OCI-LY7 (cell line): Measurements from ENCODE around the gene LARGE1. TPM values are rescaled to one million over a fixed set of nuclear protein-coding genes. Genes with fewer than 3 reads are reported as not detected.

Source experiments
- BruUV-seq: library from RNA; stranded (reverse); fragments of 400-500 nt; replicated peaks from 2 replicates; lab custom pipeline; 2021; lab: Mats Ljungman, UMichigan
- CTCF ChIA-PET: fragments of 300-600 bp; sonication (Branson Sonifier 250); formaldehyde crosslinking; loops from one replicate; lab custom pipeline; 2022; ENCODE audit warnings: antibody characterized with exemption; ENCODE audit not compliant: unreplicated experiment; lab: Charles Lee
- POLR2A ChIA-PET: fragments of 300-600 bp; sonication (Branson Sonifier 250); formaldehyde crosslinking; loops from one replicate; lab custom pipeline; 2022; ENCODE audit warnings: antibody characterized with exemption; lab: Charles Lee
- DNase-seq: peaks from one replicate; pipeline ENCODE4 v3.0.0-alpha.2; 2015; ENCODE audit warnings: low spot score
- H2AFZ ChIP-seq: fragments of 200-600 bp; sonication (generic), shearing (Covaris generic); 2 replicates; pipeline ENCODE4 v1.6.1; 2014; ENCODE audit warnings: mild to moderate bottlenecking, antibody characterized with exemption, low read length, moderate library complexity
- H3K27ac ChIP-seq: fragments of 200-600 bp; sonication (generic); 2 replicates; pipeline ENCODE4 v1.5.1; 2014; ENCODE audit warnings: mixed run types, low read depth, mild to moderate bottlenecking, moderate library complexity, low read length, inconsistent platforms; ENCODE audit not compliant: poor library complexity, severe bottlenecking
- H3K36me3 ChIP-seq: fragments of 200-600 bp; sonication (generic); 2 replicates; pipeline ENCODE4 v1.6.1; 2014; ENCODE audit warnings: mild to moderate bottlenecking, antibody characterized with exemption, low read length, moderate library complexity, mixed read lengths; ENCODE audit not compliant: insufficient read depth
- H3K4me1 ChIP-seq: fragments of 200-600 bp; sonication (generic); 2 replicates; pipeline ENCODE4 v1.5.1; 2014; ENCODE audit warnings: mild to moderate bottlenecking, low read length; ENCODE audit not compliant: insufficient read depth, poor library complexity, severe bottlenecking
- H3K4me2 ChIP-seq: fragments of 200-600 bp; sonication (generic); 2 replicates; pipeline ENCODE4 v1.6.1; 2014; ENCODE audit warnings: mild to moderate bottlenecking, low read length
- H3K4me3 ChIP-seq: fragments of 200-600 bp; sonication (generic); 2 replicates; pipeline ENCODE4 v1.5.1; 2014; ENCODE audit warnings: mild to moderate bottlenecking, low read depth, low read length; ENCODE audit not compliant: poor library complexity, severe bottlenecking
- H3K79me2 ChIP-seq: fragments of 200-600 bp; sonication (generic); 2 replicates; pipeline ENCODE4 v1.6.1; 2016; ENCODE audit warnings: low read depth, mild to moderate bottlenecking, low read length, moderate library complexity, mixed read lengths; ENCODE audit not compliant: insufficient read depth
- H3K9me2 ChIP-seq: fragments of 200-600 bp; sonication (generic); 2 replicates; pipeline ENCODE4 v1.6.1; 2016; ENCODE audit warnings: mild to moderate bottlenecking, low read length, mixed read lengths; ENCODE audit not compliant: insufficient read depth
- H3K9me3 ChIP-seq: fragments of 200-600 bp; sonication (generic); 2 replicates; pipeline ENCODE4 v1.6.1; 2014; ENCODE audit warnings: mild to moderate bottlenecking, mixed run types, low read length, mixed read lengths
- H4K20me1 ChIP-seq: fragments of 200-600 bp; sonication (generic); 2 replicates; pipeline ENCODE4 v1.6.1; 2014; ENCODE audit warnings: mild to moderate bottlenecking, antibody characterized with exemption, low read length, moderate library complexity, mixed read lengths; ENCODE audit not compliant: insufficient read depth
- EZH2phosphoT487 ChIP-seq: fragments of 200-600 bp; sonication (generic); IDR thresholded peaks from 2 replicates; pipeline ENCODE4 v1.6.1; 2018; ENCODE audit warnings: low read depth, borderline replicate concordance, mild to moderate bottlenecking, mixed run types, antibody characterized with exemption, low read length, moderate library complexity, mixed read lengths
- intact Hi-C: fragments of 100-400 bp; cut with micrococcal nuclease; formaldehyde crosslinking; loops from one replicate; pipeline ENCODE4 v1.10.0; 2022; ENCODE audit not compliant: unreplicated experiment
- total RNA-seq, 2 experiments: library from RNA; depleted of rRNA in 1 of 2; stranded (reverse); fragments of >200 nt in 1 of 2; shearing (Covaris generic) in 1 of 2; gene quantifications; 2 replicates each; pipeline ENCODE4 v1.2.3, GENCODE V29; 2014 to 2022
- TF ChIP-seq, protein P1 (sequence below): fragments of 200-600 bp; sonication (generic); conservative IDR thresholded peaks from 2 replicates; pipeline ENCODE4 v1.5.1; 2014; ENCODE audit warnings: mild to moderate bottlenecking, antibody characterized with exemption, low read length, moderate library complexity, mixed read lengths

LARGE1 gene
- total RNA-seq, 2 experiments from 2014 or later, result 31.5 to 31.9 TPM

DNA sequence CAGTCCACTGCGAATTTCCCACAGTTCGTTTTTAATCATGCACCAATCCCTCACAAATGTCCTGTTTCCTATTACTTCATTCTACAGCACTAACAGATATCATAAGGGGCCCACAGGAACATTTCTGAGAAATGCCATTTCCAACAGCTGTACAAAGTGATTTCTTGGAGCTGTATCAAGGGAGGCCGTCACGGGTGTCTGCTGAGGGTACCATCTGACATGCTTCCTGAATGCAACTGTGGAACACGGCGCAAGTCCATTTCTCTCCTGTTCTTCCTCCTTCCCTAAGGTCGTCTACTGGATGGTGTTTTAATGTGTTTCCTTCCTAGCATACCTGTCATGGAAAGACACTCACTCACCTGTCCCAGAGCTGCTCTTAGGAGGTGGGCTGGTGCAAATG lies 320.7 kb downstream of the LARGE1 start:
- H3K4me3 ChIP-seq, result no peak overlapping the region
- H2AFZ ChIP-seq, result no peak overlapping the region
- no TSS peak for BruUV-seq
- H4K20me1 ChIP-seq, result no peaks in the 10 kb centered on the region
- CTCF ChIA-PET, result interaction anchor here (0.6 kb wide), 1 partner anchor 11 kb away, joined by 3 read pairs; no protein-coding TSS in a partner anchor
- POLR2A ChIA-PET, result no interaction called here
- no peaks in the 10 kb centered on the region for H3K36me3 ChIP-seq
- H3K9me2 ChIP-seq, result no peaks in the 10 kb centered on the region
- no peak for TF ChIP-seq EZH2phosphoT487
- TF ChIP-seq, protein P1, sequence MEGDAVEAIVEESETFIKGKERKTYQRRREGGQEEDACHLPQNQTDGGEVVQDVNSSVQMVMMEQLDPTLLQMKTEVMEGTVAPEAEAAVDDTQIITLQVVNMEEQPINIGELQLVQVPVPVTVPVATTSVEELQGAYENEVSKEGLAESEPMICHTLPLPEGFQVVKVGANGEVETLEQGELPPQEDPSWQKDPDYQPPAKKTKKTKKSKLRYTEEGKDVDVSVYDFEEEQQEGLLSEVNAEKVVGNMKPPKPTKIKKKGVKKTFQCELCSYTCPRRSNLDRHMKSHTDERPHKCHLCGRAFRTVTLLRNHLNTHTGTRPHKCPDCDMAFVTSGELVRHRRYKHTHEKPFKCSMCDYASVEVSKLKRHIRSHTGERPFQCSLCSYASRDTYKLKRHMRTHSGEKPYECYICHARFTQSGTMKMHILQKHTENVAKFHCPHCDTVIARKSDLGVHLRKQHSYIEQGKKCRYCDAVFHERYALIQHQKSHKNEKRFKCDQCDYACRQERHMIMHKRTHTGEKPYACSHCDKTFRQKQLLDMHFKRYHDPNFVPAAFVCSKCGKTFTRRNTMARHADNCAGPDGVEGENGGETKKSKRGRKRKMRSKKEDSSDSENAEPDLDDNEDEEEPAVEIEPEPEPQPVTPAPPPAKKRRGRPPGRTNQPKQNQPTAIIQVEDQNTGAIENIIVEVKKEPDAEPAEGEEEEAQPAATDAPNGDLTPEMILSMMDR, result no peak
- no peaks in the 10 kb centered on the region for H3K79me2 ChIP-seq
- no peaks in the 10 kb centered on the region for H3K9me3 ChIP-seq
- no peak overlapping the region for H3K4me2 ChIP-seq
- intact Hi-C loops, result no loop called here
- H3K27ac ChIP-seq, result no peak overlapping the region
- no peaks in the 10 kb centered on the region for H3K4me1 ChIP-seq
- DNase-seq, result no peak

- Histone ChIP-seq H3K27ac (no peak overlapping the region), H3K9me2 (no peaks in the 10 kb centered on the region), H3K4me1 (no peaks in the 10 kb centered on the region), H3K4me3 (no peak overlapping the region), H3K36me3 (no peaks in the 10 kb centered on the region), H3K79me2 (no peaks in the 10 kb centered on the region), H2AFZ (no peak overlapping the region), H3K9me3 (no peaks in the 10 kb centered on the region), H3K4me2 (no peak overlapping the region), H4K20me1 (no peaks in the 10 kb centered on the region)
- ChIA-PET CTCF (no interaction called here), POLR2A (no interaction called here)
- TF ChIP-seq, protein P1, result no peak
- TF ChIP-seq EZH2phosphoT487, result no peak
- no peak for DNase-seq
- BruUV-seq, result no TSS peak
- intact Hi-C loops, result no loop called here
Measured at GRCh38 chr22:33598821-33599220, 321.5 kb downstream of the LARGE1 start.

DNA sequence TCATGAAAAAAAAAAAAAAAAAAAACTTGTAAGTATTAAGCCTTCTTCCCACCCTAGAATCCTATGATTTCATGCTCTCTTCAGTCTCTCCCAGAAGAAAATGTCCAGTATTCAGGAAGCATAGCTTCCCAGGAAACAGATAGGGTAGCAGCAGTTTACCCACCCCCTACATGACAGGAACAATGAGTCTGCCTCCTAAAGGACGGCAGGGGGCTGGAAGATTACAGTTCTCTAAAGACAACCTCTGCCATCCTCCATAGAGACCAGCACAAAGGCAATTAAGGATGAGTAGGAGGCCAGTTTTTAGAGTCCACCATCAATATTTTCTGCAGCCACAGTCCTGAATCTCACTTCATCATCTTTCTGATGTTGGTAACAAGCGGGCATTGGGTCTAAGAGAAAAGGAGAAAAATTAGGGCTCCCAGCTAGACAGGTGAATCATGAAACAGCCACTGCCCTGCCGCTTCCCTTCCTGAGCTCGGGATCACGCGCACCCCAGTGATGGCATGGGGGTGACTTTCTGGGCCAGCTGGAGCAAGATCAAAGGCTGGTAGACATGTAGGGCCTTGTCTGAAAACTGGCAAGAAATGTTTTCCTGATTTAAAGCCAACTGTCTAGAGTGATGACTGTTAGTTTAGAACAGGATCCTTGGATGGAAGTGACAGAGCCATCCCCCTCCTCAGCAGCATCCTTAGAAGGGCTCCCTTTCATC lies 322.8 kb downstream of the LARGE1 start:
- Histone ChIP-seq H3K4me3 (no peak overlapping the region), H3K4me2 (no peak overlapping the region), H3K79me2 (no peaks in the 10 kb centered on the region), H3K4me1 (no peaks in the 10 kb centered on the region), H3K27ac (no peak overlapping the region), H3K36me3 (no peaks in the 10 kb centered on the region), H3K9me3 (no peaks in the 10 kb centered on the region), H4K20me1 (no peaks in the 10 kb centered on the region), H2AFZ (no peak overlapping the region), H3K9me2 (no peaks in the 10 kb centered on the region)
- TF ChIP-seq EZH2phosphoT487, result no peak
- TF ChIP-seq, protein P1, result no peak
- intact Hi-C loops, result no loop called here
- BruUV-seq, result no TSS peak
- ChIA-PET POLR2A (interaction anchor here (0.5 to 0.7 kb wide), 2 partner anchors 64 to 80 kb away, joined by 3 read pairs; no protein-coding TSS in a partner anchor), CTCF (no interaction called here)
- no peak for DNase-seq
